Caco-2 (cell line): ENCODE results near the gene IFIT2. TPM values are rescaled to one million over a fixed set of nuclear protein-coding genes. Genes with fewer than 3 reads are reported as not detected.

Experiments used
- BruUV-seq: library from RNA; stranded (reverse); fragments of 400-500 nt; replicated peaks from 2 replicates; lab custom pipeline; 2021; lab: Mats Ljungman, UMichigan
- CTCF ChIA-PET: fragments of 300-600 bp; sonication (Branson Sonifier 250); formaldehyde crosslinking; loops from one replicate; lab custom pipeline; 2022; ENCODE audit warnings: antibody characterized with exemption; lab: Charles Lee
- POLR2A ChIA-PET: fragments of 300-600 bp; sonication (Branson Sonifier 250); formaldehyde crosslinking; loops from one replicate; lab custom pipeline; 2022; ENCODE audit warnings: antibody characterized with exemption; lab: Charles Lee
- DNase-seq, 2 experiments: peaks; one replicate each; pipeline versions ENCODE4 v3.0.0 to v3.0.0-alpha.2; 2020 to 2022
- H3K27me3 ChIP-seq: replicated peaks from 2 replicates; pipeline ENCODE4 v1.6.0; 2011; ENCODE audit warnings: low read length; ENCODE audit not compliant: control insufficient read depth, insufficient read depth
- H3K36me3 ChIP-seq: 2 replicates; pipeline ENCODE4 v1.5.1; 2011; ENCODE audit warnings: low read length; ENCODE audit not compliant: control insufficient read depth, insufficient read depth
- H3K4me1 ChIP-seq: fragments of 250-450 bp; sonication (Bioruptor Pico); 2 replicates; pipeline ENCODE4 v1.5.1; 2020; ENCODE audit warnings: mild to moderate bottlenecking
- H3K4me3 ChIP-seq: 2 replicates; pipeline ENCODE4 v1.5.1; 2011; ENCODE audit warnings: low read depth, mild to moderate bottlenecking, control low read depth, low read length
- H3K9me3 ChIP-seq: fragments of 250-450 bp; sonication (Bioruptor Pico); 2 replicates; pipeline ENCODE4 v1.5.1; 2020; ENCODE audit warnings: mild to moderate bottlenecking, moderate library complexity
- H3K27ac Mint-ChIP-seq: one replicate; pipeline ENCODE4 v1.8.0; 2022; ENCODE audit warnings: mixed read lengths; ENCODE audit not compliant: unreplicated experiment
- H3K27me3 Mint-ChIP-seq: one replicate; pipeline ENCODE4 v1.8.0; 2022; ENCODE audit warnings: mixed read lengths; ENCODE audit not compliant: insufficient read depth, unreplicated experiment
- H3K36me3 Mint-ChIP-seq: one replicate; pipeline ENCODE4 v1.8.0; 2022; ENCODE audit warnings: mild to moderate bottlenecking, mixed read lengths; ENCODE audit not compliant: insufficient read depth, unreplicated experiment
- H3K4me1 Mint-ChIP-seq: one replicate; pipeline ENCODE4 v1.8.0; 2022; ENCODE audit warnings: low read depth, mixed read lengths; ENCODE audit not compliant: unreplicated experiment
- H3K4me3 Mint-ChIP-seq: one replicate; pipeline ENCODE4 v1.8.0; 2022; ENCODE audit warnings: mild to moderate bottlenecking, moderate library complexity, mixed read lengths; ENCODE audit not compliant: unreplicated experiment
- H3K9me3 Mint-ChIP-seq: one replicate; pipeline ENCODE4 v1.8.0; 2022; ENCODE audit warnings: mixed read lengths; ENCODE audit not compliant: unreplicated experiment
- intact Hi-C: fragments of 100-400 bp; cut with micrococcal nuclease; formaldehyde crosslinking; loops from one replicate; pipeline ENCODE4 v1.10.0; 2022; ENCODE audit not compliant: unreplicated experiment
- total RNA-seq: library from RNA; stranded (reverse); gene quantifications from 2 replicates; pipeline ENCODE4 v1.2.3, GENCODE V29; 2022
- TF ChIP-seq, protein P1 (sequence below), 2 experiments: fragments of 200-600 bp in 1 of 2; IDR thresholded peaks; 1 replicate in 1 of 2; 2 replicates in 1 of 2; pipeline versions ENCODE4 v1.5.1 to v1.8.0; 2011 to 2022; ENCODE audit warnings: antibody characterized with exemption in 1 of 2, control low read depth in 1 of 2, inconsistent platforms in 1 of 2, low read depth in 1 of 2, low read length in 1 of 2, mild to moderate bottlenecking in 1 of 2, moderate library complexity in 1 of 2; ENCODE audit not compliant: insufficient read depth in 1 of 2, severe bottlenecking in 1 of 2, unreplicated experiment in 1 of 2

Gene IFIT2
- total RNA-seq, 1 experiment from 2014 or later, result 0.43 TPM

DNA sequence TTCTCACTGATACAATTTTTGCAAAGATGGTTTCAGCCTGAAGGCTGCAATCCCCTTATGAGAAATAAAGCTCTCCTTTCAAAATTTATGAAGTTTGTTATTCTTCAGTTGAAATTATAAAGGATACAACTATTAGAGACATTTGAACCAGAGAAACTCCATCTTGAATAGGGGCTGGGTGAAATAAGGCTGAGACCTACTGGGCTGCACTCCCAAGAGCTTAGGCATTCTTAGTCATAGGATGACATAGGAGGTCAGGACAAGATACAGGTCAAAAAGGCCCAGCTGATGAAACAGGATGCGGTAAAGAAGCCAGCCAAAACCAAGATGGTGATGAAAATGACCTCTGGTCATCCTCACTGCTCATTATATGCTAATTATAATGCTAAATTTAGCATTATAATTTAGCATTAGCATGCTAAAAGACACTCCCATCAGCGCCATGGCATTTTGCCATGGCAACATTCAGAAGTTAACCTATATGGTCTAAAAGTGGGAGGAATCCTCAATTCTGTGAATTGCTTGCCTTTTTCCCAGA, 53.6 kb downstream of the IFIT2 start:
- no peaks in the 10 kb centered on the region for H3K9me3 ChIP-seq
- Mint-ChIP-seq H3K4me1 (peaks cover 18% of the 10 kb centered on the region), H3K9me3 (peaks cover 9% of the 10 kb centered on the region), H3K4me3 (no peak overlapping the region), H3K27ac (no peak overlapping the region), H3K27me3 (no peaks in the 10 kb centered on the region), H3K36me3 (peaks cover 18% of the 10 kb centered on the region)
- H3K36me3 ChIP-seq, result no peaks in the 10 kb centered on the region; the same call in 1 of the 2 replicates
- H3K4me3 ChIP-seq, result no peak overlapping the region
- intact Hi-C loops, result no loop called here
- H3K4me1 ChIP-seq, result peaks cover 30% of the 10 kb centered on the region
- no peak for DNase-seq
- TF ChIP-seq, protein P1, sequence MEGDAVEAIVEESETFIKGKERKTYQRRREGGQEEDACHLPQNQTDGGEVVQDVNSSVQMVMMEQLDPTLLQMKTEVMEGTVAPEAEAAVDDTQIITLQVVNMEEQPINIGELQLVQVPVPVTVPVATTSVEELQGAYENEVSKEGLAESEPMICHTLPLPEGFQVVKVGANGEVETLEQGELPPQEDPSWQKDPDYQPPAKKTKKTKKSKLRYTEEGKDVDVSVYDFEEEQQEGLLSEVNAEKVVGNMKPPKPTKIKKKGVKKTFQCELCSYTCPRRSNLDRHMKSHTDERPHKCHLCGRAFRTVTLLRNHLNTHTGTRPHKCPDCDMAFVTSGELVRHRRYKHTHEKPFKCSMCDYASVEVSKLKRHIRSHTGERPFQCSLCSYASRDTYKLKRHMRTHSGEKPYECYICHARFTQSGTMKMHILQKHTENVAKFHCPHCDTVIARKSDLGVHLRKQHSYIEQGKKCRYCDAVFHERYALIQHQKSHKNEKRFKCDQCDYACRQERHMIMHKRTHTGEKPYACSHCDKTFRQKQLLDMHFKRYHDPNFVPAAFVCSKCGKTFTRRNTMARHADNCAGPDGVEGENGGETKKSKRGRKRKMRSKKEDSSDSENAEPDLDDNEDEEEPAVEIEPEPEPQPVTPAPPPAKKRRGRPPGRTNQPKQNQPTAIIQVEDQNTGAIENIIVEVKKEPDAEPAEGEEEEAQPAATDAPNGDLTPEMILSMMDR (IDR thresholded peaks at IDR 0.05; ENCODE audit: insufficient read depth in 1 of 2, low read depth in 1 of 2, low read length in 1 of 2, severe bottlenecking in 1 of 2, unreplicated experiment in 1 of 2), result no peak
- ChIA-PET CTCF (interaction anchor here (1.0 kb wide), 1 partner anchor 38 kb away, joined by 3 read pairs; no protein-coding TSS in a partner anchor), POLR2A (no interaction called here)
- BruUV-seq, result no TSS peak
- no peaks in the 10 kb centered on the region for H3K27me3 ChIP-seq

DNA sequence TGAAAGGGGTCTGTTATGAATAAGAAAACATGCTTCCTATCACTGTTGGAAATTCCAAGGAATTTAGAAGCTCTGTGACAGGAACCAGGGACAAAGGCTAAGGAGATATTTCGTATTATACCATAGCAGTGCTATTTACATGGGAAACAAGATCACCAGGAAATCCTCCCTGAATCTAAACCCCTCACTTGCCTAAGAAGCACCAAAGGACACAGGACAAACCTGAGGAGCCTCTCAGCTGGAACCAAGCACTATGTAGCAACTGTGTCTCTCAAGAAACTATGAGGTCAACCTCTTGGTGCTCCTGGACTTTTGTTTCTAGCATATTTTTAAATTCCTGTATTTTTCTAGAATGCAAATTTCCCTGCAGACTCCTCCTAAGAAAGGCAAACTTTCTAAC, 55.2 kb downstream of the IFIT2 start:
- Mint-ChIP-seq H3K4me1 (peaks cover 6% of the 10 kb centered on the region), H3K27me3 (no peaks in the 10 kb centered on the region), H3K9me3 (peaks cover 9% of the 10 kb centered on the region), H3K4me3 (no peak overlapping the region), H3K27ac (no peak overlapping the region), H3K36me3 (peaks cover 12% of the 10 kb centered on the region)
- no TSS peak for BruUV-seq
- POLR2A ChIA-PET, result no interaction called here
- no peaks in the 10 kb centered on the region for H3K9me3 ChIP-seq
- TF ChIP-seq, protein P1 (IDR thresholded peaks at IDR 0.05; ENCODE audit: insufficient read depth in 1 of 2, low read depth in 1 of 2, low read length in 1 of 2, severe bottlenecking in 1 of 2, unreplicated experiment in 1 of 2), result no peak
- intact Hi-C loops, result no loop called here
- no peaks in the 10 kb centered on the region for H3K27me3 ChIP-seq
- peaks cover 17% of the 10 kb centered on the region for H3K4me1 ChIP-seq
- no peak for DNase-seq
- CTCF ChIA-PET, result no interaction called here
- H3K4me3 ChIP-seq, result no peak overlapping the region
- no peaks in the 10 kb centered on the region; the same call in 1 of the 2 replicates for H3K36me3 ChIP-seq

DNA sequence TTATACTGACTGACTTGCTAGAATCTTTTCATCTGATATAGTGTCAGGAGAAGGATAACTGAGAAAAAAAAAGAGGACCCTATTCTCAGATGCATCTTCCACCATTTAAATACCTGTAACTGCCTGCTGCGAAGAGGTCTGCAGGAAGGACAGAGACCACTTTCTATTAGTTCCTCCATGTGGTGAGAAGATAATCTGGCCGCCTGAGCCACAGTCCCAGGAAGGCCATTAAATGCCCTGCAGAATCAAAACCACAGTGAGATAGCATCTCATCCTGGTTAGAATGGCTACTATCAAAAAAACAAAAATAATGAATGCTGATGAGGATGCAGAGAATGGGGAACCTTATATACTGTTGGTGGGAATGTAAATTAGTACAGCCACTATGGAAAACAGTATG, 56.1 kb downstream of the IFIT2 start:
- TF ChIP-seq, protein P1 (IDR thresholded peaks at IDR 0.05; ENCODE audit: insufficient read depth in 1 of 2, low read depth in 1 of 2, low read length in 1 of 2, severe bottlenecking in 1 of 2, unreplicated experiment in 1 of 2), result no peak
- intact Hi-C loops, result no loop called here
- H3K9me3 ChIP-seq, result no peaks in the 10 kb centered on the region
- Mint-ChIP-seq H3K4me1 (peaks cover 11% of the 10 kb centered on the region), H3K27me3 (no peaks in the 10 kb centered on the region), H3K27ac (no peak overlapping the region), H3K4me3 (no peak overlapping the region), H3K9me3 (peaks cover 9% of the 10 kb centered on the region), H3K36me3 (peaks cover 6% of the 10 kb centered on the region)
- H3K4me3 ChIP-seq, result no peak overlapping the region
- H3K27me3 ChIP-seq, result no peaks in the 10 kb centered on the region
- CTCF ChIA-PET, result no interaction called here
- no peak for DNase-seq
- H3K36me3 ChIP-seq, result no peaks in the 10 kb centered on the region; the same call in 1 of the 2 replicates
- POLR2A ChIA-PET, result no interaction called here
- H3K4me1 ChIP-seq, result peaks cover 10% of the 10 kb centered on the region
- BruUV-seq, result no TSS peak

Other genes starting within 250 kb of the IFIT2 start
- not detected in 2 replicates for gene CH25H, start 94.7 kb upstream of the IFIT2 start, total RNA-seq
- 18.8 and 20.4 TPM in 2 replicates for gene LIPA, start 50.3 kb upstream of the IFIT2 start, total RNA-seq
- 1.5 and 1.8 TPM in 2 replicates for gene IFIT3, start 26.0 kb downstream of the IFIT2 start, total RNA-seq
- not detected in 2 replicates for gene IFIT1B, start 76.0 kb downstream of the IFIT2 start, total RNA-seq
- 4.3 and 5.4 TPM in 2 replicates for gene IFIT1, start 90.6 kb downstream of the IFIT2 start, total RNA-seq
- gene IFIT5, start 112.5 kb downstream of the IFIT2 start, total RNA-seq, result 2.3 and 2.4 TPM in 2 replicates
- not detected in 2 replicates for gene SLC16A12, start 233.5 kb downstream of the IFIT2 start, total RNA-seq